Endodermal cell (in vitro differentiated cells): Measurements from ENCODE around the gene FGF14. TPM values are rescaled to one million over a fixed set of nuclear protein-coding genes. Genes with fewer than 3 reads are reported as not detected.
"Not testable (repeated sequence)": the region's sequence is repeated elsewhere in the genome, so short reads cannot be mapped to it uniquely, and the experiment has no call there.

Experiments
- DNase-seq: peaks from one replicate; pipeline ENCODE4 v3.0.0-alpha.2; 2017
- H3K27ac ChIP-seq: 2 replicates; pipeline ENCODE4 v1.5.1; 2013; ENCODE audit warnings: mild to moderate bottlenecking, low read depth, low read length, moderate library complexity
- H3K27me3 ChIP-seq: 2 replicates; pipeline ENCODE4 v1.6.1; 2013; ENCODE audit warnings: mild to moderate bottlenecking, low read length, moderate library complexity; ENCODE audit not compliant: insufficient read depth, control insufficient read depth, poor library complexity, severe bottlenecking
- H3K36me3 ChIP-seq: 2 replicates; pipeline ENCODE4 v1.7.0; 2013; ENCODE audit warnings: mild to moderate bottlenecking, low read length, moderate library complexity; ENCODE audit not compliant: control insufficient read depth, insufficient read depth
- H3K4me1 ChIP-seq: one replicate; pipeline ENCODE4 v1.7.0; 2013; ENCODE audit warnings: low read length; ENCODE audit not compliant: control insufficient read depth, insufficient read depth
- H3K4me3 ChIP-seq: 2 replicates; pipeline ENCODE4 v1.5.1; 2013; ENCODE audit warnings: mild to moderate bottlenecking, low read length, moderate library complexity
- H3K9ac ChIP-seq: 2 replicates; pipeline ENCODE4 v1.6.1; 2013; ENCODE audit warnings: mild to moderate bottlenecking, low read length, moderate library complexity; ENCODE audit not compliant: poor library complexity, severe bottlenecking; ENCODE audit errors: extremely low read depth
- H3K9me3 ChIP-seq: 2 replicates; pipeline ENCODE4 v1.6.1; 2013; ENCODE audit warnings: mild to moderate bottlenecking, low read length, moderate library complexity; ENCODE audit not compliant: control insufficient read depth
- H3K27ac Mint-ChIP-seq: 2 replicates; pipeline ENCODE4 v1.8.0; 2020; ENCODE audit warnings: mixed read lengths
- H3K27me3 Mint-ChIP-seq: 2 replicates; pipeline ENCODE4 v1.8.0; 2021; ENCODE audit warnings: mild to moderate bottlenecking, mixed read lengths; ENCODE audit not compliant: insufficient read depth
- H3K36me3 Mint-ChIP-seq: 2 replicates; pipeline ENCODE4 v1.8.0; 2020; ENCODE audit warnings: low read depth, mixed read lengths
- H3K4me1 Mint-ChIP-seq: 2 replicates; pipeline ENCODE4 v1.8.0; 2020; ENCODE audit warnings: mixed read lengths
- H3K4me3 Mint-ChIP-seq: 2 replicates; pipeline ENCODE4 v1.8.0; 2020; ENCODE audit warnings: mild to moderate bottlenecking, moderate library complexity, mixed read lengths
- H3K9me3 Mint-ChIP-seq: 2 replicates; pipeline ENCODE4 v1.8.0; 2020; ENCODE audit warnings: mild to moderate bottlenecking, mixed read lengths
- CTCF ChIP-seq: fragments of 200-600 bp; sonication (generic); conservative IDR thresholded peaks from 2 replicates; pipeline ENCODE4 v1.5.0; 2021; ENCODE audit warnings: antibody characterized with exemption, mild to moderate bottlenecking
- WGBS, 2 experiments: methylation state at CpG; one replicate each; pipeline versions ENCODE4 v1.1.5 to v1.1.7; 2013; ENCODE audit warnings: missing lambda C conversion rate in 2 of 2, mixed read lengths in 1 of 2; ENCODE audit not compliant: insufficient coverage in 1 of 2, insufficient read length in 1 of 2; 5-methylcytosine and 5-hydroxymethylcytosine counted together
- total RNA-seq, 2 donors: library from RNA; stranded (reverse); fragmentation: NEBNext Ultra II Directional in 1 of 2; extraction: Animal tissue kit (Norgen Biotek cat#: 25700) in 1 of 2; gene quantifications; 2 replicates in 1 of 2; 3 replicates in 1 of 2; pipeline ENCODE4 v1.2.1, GENCODE V29; 2021

FGF14 gene
- total RNA-seq, 2 donors from 2014 or later: 0.15 to 0.26 TPM

GRCh38 chr13:101841698-101842097 is 560.1 kb downstream of the FGF14 start:
- 25 to 35% methylated on average over 1 to 3 of the region's 3 CpGs for WGBS, 2 experiments
- Mint-ChIP-seq H3K4me1 (peaks cover 31% of the 10 kb centered on the region), H3K36me3 (no peaks in the 10 kb centered on the region), H3K27me3 (peaks cover 8% of the 10 kb centered on the region), H3K9me3 (no peaks in the 10 kb centered on the region), H3K27ac (no peak overlapping the region), H3K4me3 (no peak overlapping the region)
- no peak for TF ChIP-seq CTCF
- Histone ChIP-seq H3K4me1 (peaks cover 2% of the 10 kb centered on the region), H3K36me3 (no peaks in the 10 kb centered on the region), H3K27ac (no peak overlapping the region), H3K9me3 (no peaks in the 10 kb centered on the region), H3K4me3 (no peak overlapping the region), H3K9ac (no peak overlapping the region), H3K27me3 (peaks cover 10% of the 10 kb centered on the region)
- no peak for DNase-seq

- Mint-ChIP-seq H3K4me3 (no peak overlapping the region), H3K36me3 (no peaks in the 10 kb centered on the region), H3K27me3 (peaks cover 3% of the 10 kb centered on the region), H3K27ac (no peak overlapping the region), H3K4me1 (peaks cover 6% of the 10 kb centered on the region), H3K9me3 (no peaks in the 10 kb centered on the region)
- no peak for DNase-seq
- no peaks in the 10 kb centered on the region for H3K9me3 ChIP-seq
- 83 to 91% methylated on average over 1 to 2 of the region's 2 CpGs for WGBS, 2 experiments
- no peaks in the 10 kb centered on the region for H3K4me1 ChIP-seq
- no peak for TF ChIP-seq CTCF
- H3K27ac ChIP-seq: no peak overlapping the region
- peaks cover under 1% of the 10 kb centered on the region for H3K27me3 ChIP-seq
- no peak overlapping the region for H3K9ac ChIP-seq
- H3K4me3 ChIP-seq: no peak overlapping the region
- H3K36me3 ChIP-seq: no peaks in the 10 kb centered on the region
These were observed 563.5 kb downstream of the FGF14 start for GRCh38 chr13:101838323-101838722.

GRCh38 chr13:101837778-101838177 is 564.1 kb downstream of the FGF14 start:
- H3K9me3 ChIP-seq, H3K4me3 ChIP-seq, H3K36me3 Mint-ChIP-seq, H3K4me1 ChIP-seq, H3K27me3 ChIP-seq, H3K9me3 Mint-ChIP-seq, H3K27ac Mint-ChIP-seq, H3K36me3 ChIP-seq, H3K27me3 Mint-ChIP-seq, DNase-seq, H3K9ac ChIP-seq, H3K27ac ChIP-seq, H3K4me3 Mint-ChIP-seq, H3K4me1 Mint-ChIP-seq: not testable (repeated sequence)
- 91 to 92% methylated on average over 4 of the region's 4 CpGs for WGBS, 2 experiments

- Mint-ChIP-seq H3K9me3 (no peaks in the 10 kb centered on the region), H3K36me3 (no peaks in the 10 kb centered on the region), H3K4me1 (peaks cover 6% of the 10 kb centered on the region), H3K27ac (no peak overlapping the region), H3K27me3 (peaks cover 2% of the 10 kb centered on the region), H3K4me3 (no peak overlapping the region)
- no peak for DNase-seq
- H3K36me3 ChIP-seq: no peaks in the 10 kb centered on the region
- WGBS, 2 experiments: 83% methylated on average over 2 of the region's 2 CpGs; no CpG with 5 or more reads in 1 of the 2 experiments
- no peak overlapping the region for H3K4me3 ChIP-seq
- no peak overlapping the region for H3K9ac ChIP-seq
- TF ChIP-seq CTCF: no peak
- no peaks in the 10 kb centered on the region for H3K27me3 ChIP-seq
- H3K27ac ChIP-seq: no peak overlapping the region
- H3K4me1 ChIP-seq: no peaks in the 10 kb centered on the region
- no peaks in the 10 kb centered on the region for H3K9me3 ChIP-seq
These were observed 564.6 kb downstream of the FGF14 start for GRCh38 chr13:101837288-101837687.
